Keratinocyte (primary cell): ENCODE measurements around the gene HLA-C.

ENCODE experiments used
- CTCF ChIP-seq, 3 experiments: IDR thresholded peaks in 1 of 3; conservative IDR thresholded peaks in 1 of 3; optimal IDR thresholded peaks in 1 of 3; 2 replicates in 2 of 3; 3 replicates in 1 of 3; pipeline versions ENCODE3 to v1.5.1; 2011; ENCODE audit warnings: low read length in 3 of 3, mild to moderate bottlenecking in 3 of 3, moderate library complexity in 2 of 3, control low read depth in 1 of 3, inconsistent platforms in 1 of 3; ENCODE audit not compliant: insufficient read depth in 2 of 3; ENCODE audit errors: extremely low read depth in 1 of 3
- EZH2 ChIP-seq: IDR thresholded peaks from one replicate; pipeline ENCODE4 v1.6.1; 2012; ENCODE audit warnings: inconsistent platforms, mild to moderate bottlenecking, low read length, moderate library complexity

GRCh38 chr6:31307669-31308049 lies 35.8 kb upstream of the HLA-C start:
- no peak for TF ChIP-seq CTCF (optimal IDR thresholded peaks at IDR 0.05 in 1 of 3, IDR thresholded peaks at IDR 0.05 in 1 of 3, conservative IDR thresholded peaks at IDR 0.05 in 1 of 3; ENCODE audit: extremely low read depth in 1 of 3, insufficient read depth in 2 of 3, low read length in 3 of 3)
- no peak for TF ChIP-seq EZH2
